SJSA1 (cell line): Measurements from ENCODE around the gene ZBED2. TPM values are rescaled to one million over a fixed set of nuclear protein-coding genes. Genes with fewer than 3 reads are reported as not detected.

Experiments
- total RNA-seq: library from RNA; depleted of rRNA; stranded (reverse); fragments of >200 nt; shearing (Covaris generic); gene quantifications from 2 replicates; pipeline ENCODE4 v1.2.3, GENCODE V29; 2014; rRNA removed

Gene ZBED2
- total RNA-seq, 1 experiment from 2014 or later = not detected

Other genes starting within 250 kb of the ZBED2 start
- gene CD96, start 53.1 kb downstream of the ZBED2 start, total RNA-seq = 0.13 and 0.38 TPM in 2 replicates
- gene PLCXD2, start 79.3 kb upstream of the ZBED2 start, total RNA-seq = 0.32 TPM in 1 of 2 replicates, not detected in the other